GM12801 (cell line): ENCODE measurements around the gene MAGI2.

ENCODE experiments used
- CTCF ChIP-seq: IDR thresholded peaks from one replicate; pipeline ENCODE4 v1.5.1; 2011; ENCODE audit warnings: control low read depth; ENCODE audit not compliant: insufficient read length; ENCODE audit errors: extremely low read depth

MAGI2 gene

GRCh38 chr7:79459381-79459780, 5.9 kb upstream of the MAGI2 start:
- TF ChIP-seq CTCF, result no peak

GRCh38 chr7:79458796-79459195, 5.3 kb upstream of the MAGI2 start:
- TF ChIP-seq CTCF, result no peak

- TF ChIP-seq CTCF, result no peak
These were observed 1.8 kb upstream of the MAGI2 start for GRCh38 chr7:79455173-79455790.

GRCh38 chr7:79454361-79454960, 994 bp upstream of the MAGI2 start:
- TF ChIP-seq CTCF, result no peak

- TF ChIP-seq CTCF, result no peak
These were observed 255 bp downstream of the MAGI2 start for GRCh38 chr7:79453266-79453557.

- TF ChIP-seq CTCF, result no peak
These were observed 787 bp downstream of the MAGI2 start for GRCh38 chr7:79452495-79453265.

GRCh38 chr7:79452032-79452494, 1.4 kb downstream of the MAGI2 start:
- no peak for TF ChIP-seq CTCF
